ENCODE data around the gene CD36.

Gene CD36

DNA sequence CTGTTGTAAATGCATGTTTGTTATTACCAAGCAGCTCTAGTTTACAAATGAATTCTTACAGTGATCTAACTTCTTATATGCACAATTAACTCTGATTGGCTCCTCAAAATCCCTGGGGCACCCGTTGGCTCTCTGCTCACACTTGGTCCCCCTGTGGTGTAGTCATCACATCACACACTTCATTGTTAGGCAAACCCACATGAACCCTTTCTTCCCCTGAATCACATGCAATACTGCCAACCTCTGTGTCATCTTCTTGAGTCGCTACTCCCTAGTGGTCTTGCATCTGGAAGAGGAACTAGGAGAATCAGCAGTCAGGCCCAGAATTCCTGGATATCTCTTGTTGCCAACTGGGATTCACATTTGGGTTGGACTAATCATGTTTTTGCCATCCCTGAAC is 73.1 kb downstream of the CD36 start:
- DNase-seq, result no peak

DNA sequence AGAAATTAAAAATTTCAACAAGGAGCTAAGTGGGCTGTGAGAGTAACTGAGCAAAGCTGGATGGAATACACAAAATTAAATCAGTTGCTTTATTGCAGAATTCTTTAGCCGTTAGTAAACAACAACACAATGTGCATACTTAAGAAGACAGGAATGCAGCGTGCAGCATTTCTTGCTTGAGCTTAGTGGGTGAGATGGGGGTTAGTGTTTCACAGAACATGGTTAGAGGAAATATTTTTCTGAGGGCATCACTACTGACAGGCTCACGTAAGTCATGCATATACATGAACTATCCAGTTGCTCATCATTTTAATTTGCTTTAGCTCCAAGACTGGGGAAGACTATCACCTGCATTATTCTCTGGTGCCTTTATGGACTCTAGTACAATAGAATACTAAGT is 80.8 kb downstream of the CD36 start:
- no peak for DNase-seq

DNA sequence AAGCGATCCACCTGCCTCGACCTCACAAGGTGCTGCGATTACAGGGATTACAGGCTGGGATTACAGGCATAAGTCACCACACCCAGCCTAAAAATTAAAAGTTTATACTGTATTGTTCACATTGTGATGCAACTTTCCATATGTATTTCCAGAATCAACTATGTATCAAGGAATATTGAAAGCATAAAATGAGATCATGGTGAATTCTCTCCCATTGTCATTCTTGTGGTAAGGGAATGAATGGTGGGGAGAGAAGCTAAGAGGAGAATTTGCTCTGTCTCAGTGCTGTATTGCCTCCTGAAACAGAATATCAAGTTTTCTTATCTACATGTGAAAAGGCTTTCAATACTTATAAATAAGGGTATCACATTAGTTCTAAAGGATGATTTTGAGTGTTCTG is 81.7 kb downstream of the CD36 start:
- no peak for DNase-seq

DNA sequence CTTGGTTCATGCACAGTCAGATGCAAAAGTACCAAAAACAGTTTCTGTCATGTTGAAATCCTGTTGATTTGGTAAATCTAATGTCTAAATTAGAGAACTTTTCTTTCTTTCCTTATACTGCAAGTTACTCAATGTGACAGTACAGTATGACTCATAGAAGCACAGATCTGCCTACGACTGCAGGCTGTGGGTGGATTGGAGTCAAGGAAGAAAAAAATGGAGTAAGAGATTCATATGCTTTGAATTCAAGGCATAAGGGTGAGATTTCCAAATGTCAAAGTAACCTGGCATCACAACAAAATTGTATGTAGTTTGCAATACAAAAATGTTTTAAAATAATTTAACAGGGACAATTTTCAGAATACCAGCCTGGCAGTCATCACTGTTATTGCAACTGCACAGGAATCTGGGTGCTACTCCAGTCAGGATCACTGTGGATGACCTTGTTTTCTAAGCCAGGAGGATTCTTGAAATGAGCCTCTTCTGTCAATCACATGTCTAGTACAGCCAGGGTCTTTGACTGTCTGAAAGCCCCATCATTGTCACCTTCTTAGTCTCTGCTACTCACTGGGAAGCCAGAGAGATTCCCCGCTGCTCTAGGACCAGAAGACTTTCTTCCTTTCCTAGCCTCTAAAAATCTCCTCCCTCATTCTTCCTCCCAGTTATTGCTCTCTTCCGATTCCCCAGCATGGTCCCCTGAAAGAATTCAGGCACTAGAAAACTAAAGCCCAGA is 83.6 kb downstream of the CD36 start:
- DNase-seq, result no peak

DNA sequence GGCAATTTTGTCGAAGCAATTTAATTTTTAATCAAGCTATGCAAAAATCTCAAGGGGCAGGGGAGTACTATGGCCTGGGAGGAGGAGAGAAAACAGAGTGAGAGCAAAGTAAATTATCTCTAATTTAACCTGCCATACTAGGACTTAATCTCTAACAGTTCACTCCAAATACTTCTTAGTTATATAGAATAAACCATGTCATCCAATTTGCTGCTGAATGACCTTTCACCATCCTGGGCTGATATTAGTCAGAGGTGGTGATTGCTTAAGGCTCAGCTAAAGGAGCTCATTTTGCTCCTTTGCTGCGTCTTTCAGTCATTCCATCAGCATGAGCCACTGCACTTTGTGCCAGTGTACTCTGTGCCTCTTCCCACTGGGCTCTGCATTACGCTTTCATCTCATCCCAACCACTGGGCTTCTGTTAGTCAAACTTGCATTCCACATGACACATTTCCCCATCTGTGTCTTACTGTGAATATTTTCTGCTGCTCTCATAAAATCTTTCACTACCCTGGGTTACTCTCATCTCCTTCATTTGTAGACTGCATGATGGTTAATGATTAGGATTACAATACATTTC is 84.3 kb downstream of the CD36 start:
- DNase-seq, result no peak

DNA sequence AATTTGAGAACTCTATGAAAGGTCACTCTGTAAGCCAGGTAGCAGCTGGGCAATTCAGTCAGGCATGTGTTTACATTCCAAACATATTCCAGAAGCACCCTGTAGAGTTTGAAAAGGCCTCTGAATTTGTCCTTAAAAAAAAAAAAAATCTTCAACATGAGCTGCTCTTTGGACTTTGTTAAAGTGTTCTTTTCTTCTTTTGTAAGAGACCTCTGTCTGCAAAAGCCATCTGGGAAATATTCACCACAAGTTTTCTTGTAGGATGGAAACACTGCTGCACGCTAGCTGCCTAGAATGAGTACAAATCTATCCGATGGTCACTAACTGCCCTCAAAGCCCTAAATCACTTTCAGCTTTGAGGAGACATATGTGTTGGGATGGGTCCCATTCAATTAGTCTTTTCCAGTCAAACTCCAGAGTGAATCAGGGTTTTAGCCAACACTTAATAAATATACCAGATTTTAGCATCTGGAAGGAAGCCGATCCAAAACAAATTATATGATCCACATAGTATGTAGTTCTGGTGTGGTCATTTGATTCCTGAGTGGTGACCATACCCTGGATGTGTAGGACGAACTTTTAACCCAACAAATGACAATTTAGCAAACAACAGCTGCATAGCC is 85.9 kb downstream of the CD36 start:
- no peak for DNase-seq

DNA sequence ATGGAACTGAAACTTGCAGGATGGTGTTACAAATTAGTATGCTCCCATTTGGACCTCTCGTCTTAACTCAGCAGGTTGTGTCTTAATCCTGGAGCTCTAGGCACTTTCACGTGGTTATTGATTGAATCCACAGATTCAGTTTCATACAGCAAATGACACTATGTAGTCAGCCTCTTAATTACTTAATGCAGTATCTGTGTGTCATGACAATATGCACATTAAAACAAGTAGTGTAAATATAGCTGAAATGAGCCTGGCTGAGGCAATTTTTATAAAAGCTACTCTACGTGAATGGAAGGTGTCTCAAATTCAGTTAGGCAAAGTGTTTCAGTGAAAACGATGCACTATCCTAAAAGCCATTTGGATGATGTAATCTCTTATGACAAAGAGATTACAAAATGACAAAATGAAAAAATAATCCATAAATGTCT is 86.8 kb downstream of the CD36 start:
- DNase-seq, result no peak

Measured in CD4-positive, alpha-beta T cell treated with Interleukin-21 for 1 hour (primary cell).